GM18520 (cell line): ENCODE data around the gene ZC3H18.

Experiments used
- ATAC-seq: cut with Tn5 transposase; IDR thresholded peaks from one replicate; pipeline ENCODE4 v1.9.1; 2021; ENCODE audit not compliant: unreplicated experiment

ZC3H18 gene

DNA sequence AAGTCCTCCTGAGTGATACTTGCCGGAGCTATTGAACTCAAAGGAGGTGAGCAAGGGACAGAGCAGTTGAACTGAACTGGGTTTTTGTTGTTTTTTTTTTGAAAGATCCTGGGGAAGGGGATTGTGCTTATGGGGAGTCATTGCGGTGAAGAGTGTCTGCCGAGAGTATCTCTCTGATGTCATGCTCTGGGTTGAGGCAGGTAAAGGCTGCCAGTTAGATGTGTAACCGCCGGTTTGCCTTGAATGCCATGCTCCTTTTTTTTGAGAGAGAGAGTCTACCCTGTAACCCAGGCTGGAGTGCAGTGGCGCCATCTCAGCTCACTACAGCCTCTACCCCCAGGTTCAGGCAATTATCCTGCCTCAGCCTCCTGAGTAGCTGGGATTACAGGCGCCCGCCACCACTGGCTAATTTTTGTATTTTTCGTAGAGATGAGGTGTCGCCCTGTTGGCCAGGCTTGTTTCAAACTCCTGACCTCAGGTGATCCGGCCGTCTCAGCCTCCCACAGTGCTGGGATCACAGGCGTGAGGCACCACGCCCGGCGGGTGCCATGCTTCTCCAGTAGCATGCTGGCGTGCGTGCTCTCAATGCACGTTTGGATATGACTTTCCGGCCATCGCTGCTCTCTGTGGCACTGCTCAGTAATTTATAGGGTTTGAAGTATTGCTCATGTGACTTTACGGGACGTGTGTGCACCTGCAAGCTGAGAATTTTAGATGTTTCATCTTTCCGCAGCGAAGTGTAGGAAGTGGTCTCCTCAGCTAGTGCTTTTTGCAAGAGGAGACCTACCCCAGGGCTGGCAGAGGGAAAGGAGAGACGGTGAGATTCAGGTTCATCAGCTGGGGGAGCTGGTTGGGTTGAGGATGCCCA lies 8.5 kb downstream of the ZC3H18 start:
- no peak for ATAC-seq

DNA sequence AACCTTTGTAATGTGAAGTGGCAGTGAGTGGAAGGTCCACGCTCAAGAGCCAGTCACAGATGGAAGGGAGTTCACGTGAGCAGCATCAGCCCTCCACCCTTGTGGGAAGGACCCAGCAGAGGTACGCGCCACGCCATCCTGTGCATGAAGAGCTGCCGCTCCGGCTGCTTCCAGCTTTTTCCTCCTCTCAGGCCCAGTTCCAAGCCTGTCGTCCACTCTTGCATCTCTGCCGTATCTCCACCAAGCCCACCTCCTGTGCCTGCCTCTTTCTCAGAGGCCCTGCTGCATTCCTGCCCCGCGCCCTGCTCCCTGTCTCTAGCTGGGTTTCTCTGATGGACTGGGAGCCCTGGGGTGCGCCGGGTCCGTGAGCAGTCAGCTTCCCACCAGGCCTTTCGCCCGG lies 10.2 kb downstream of the ZC3H18 start:
- no peak for ATAC-seq

DNA sequence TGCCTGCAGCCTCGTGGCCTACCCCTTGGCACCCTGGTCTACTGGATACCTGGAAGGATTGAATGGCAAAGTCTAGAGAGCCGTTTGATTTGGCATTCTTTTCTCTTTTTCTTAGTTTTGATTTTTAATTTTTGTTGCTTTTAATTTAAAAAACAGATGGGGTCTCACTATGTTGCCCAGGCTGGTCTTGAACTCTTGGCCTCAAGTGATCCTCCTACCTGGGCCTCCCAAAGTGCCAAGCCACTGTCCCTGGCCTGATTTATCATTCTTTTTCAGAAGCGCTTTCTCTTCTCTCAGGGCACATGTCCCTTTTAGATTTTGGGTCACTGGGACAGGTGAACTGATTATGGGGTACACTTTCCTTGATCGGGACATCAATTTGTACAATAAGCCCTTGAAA lies 10.8 kb downstream of the ZC3H18 start:
- ATAC-seq: no peak

DNA sequence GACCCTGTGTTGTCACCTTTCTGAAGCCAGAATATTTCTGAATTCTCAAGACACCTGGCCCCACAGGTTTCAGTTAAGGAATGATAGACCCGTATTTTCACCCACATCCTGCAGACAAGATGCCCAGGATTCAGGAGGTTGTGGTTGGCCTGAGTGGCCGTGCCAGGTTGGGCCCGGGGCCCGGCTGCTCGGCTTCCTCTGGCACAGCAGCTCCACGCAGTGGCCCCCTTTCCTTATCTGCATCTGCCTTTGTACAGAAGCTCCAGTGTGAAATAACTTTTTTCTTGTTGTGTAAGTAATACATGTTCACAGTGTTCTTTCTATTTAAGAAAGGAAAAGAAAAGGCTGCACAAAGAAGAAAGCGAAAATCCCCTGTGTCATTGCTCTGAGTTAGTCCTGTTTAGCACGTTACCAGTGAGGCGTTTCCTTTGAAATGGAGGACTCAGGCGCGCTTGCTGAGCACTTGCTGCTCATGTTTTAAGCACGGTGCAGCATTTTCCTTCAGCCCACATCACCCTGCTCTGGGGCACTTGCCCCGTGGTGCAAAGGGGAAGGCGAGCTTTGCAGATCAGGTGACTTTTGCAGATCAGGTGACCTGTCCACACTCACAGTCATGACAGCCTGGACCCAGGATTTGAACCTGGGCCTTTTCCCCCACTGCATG lies 12.8 kb downstream of the ZC3H18 start:
- ATAC-seq: no peak

DNA sequence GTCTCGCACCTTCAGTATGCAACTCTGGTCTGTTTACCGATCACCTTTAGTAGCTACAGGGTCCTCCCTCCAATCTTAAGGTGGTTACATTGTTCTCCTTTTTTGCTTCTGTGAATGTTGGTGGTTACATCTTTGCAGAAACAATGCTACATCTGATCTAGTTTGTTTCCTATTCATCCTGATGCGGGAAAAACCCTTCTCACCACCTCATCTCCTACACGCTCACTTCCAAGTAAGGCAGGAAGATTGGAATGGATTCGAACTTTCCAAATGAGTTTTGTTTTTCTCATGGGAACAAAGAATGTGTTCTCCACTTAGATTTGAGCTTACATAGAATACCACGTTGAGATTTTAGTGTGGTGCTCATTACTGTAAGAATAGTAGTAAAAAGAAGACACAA lies 14.5 kb downstream of the ZC3H18 start:
- no peak for ATAC-seq

DNA sequence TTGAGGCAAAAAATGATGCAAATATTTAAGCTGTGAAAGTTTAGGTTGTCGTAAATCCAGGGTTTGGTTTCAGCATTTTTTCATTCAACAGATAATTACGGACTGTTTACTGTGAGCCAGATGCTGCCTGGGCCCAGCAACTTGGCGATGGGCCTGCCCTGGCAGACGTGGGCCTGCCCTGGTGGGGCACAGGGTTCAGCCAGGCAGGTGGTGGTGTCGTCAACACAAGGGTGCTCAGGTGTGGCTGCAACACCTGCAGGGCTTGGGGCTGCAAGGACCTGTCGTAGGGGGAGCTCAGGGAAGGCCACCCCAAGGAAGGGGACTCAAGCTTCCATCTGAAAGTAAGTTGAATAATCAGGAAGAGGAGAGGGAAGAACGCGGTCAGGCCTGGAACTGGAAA lies 15.1 kb downstream of the ZC3H18 start:
- ATAC-seq: no peak

DNA sequence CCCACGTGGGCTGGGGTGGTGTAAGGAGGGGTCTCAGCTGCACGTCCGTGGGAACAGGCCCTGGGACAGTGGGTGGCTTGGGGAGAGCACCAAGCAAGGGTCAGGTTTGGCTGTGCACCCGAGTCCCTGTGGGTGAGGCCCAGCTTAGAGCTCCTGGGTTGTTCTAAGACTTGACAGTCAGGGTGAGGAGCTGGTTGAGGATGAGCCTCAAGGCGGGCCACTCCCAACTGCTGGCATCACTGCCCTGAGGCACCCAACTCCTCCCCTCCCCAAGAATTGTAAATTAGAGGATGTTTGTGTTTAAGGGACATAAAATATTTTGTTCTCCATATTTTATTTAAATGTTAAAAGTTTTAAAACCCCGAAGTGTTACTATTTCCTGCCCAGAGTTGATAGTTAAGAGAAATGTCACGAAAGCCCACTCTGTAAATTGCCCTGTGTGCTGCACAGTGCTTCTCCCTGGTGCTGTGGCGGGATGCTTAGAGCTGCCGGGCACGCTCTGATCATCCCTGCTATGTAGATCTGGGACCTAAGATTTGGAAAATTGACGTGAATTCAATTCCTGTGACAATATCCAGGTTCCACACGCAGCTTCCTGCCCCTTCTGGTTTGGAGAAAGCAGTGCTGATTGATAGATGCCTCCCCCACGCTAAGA lies 15.9 kb downstream of the ZC3H18 start:
- ATAC-seq: no peak

DNA sequence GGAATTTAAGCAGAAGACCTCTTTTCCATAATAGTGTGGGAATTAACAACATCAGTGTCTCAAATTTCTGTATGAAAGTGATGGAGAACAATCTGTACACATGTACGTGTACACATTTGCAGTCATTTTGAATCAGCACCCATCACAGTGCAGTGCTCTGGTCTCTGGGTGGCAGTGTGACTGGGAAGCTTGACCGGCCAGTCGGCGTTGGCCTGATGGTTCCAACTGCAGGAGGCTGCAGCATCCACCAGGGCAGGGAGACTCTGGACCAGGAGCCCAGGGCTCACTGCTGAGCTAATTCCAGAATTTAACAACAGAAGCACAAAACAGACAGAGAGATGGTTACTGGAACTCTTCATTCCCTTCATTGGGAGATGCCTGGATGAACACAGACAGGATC lies 17.9 kb downstream of the ZC3H18 start:
- no peak for ATAC-seq

DNA sequence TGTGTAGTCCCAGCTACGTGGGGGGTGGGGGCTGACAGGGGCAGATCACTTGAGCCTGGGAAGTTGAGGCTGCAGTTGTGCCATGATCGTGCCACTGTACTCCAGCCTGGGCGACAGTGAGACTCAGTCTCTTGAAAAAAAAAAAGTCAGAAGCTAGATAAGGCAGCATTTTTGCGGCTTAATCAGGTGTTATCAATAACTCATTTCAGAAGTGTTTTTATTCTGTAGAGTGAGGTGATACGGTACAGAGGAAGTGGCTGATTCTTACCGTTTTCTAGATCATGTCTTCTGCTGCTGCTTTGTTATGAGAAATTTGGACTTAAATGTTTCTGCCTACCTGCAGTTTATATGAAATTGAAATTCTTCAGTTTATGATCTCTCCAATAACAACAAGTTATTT lies 18.6 kb downstream of the ZC3H18 start:
- no peak for ATAC-seq

DNA sequence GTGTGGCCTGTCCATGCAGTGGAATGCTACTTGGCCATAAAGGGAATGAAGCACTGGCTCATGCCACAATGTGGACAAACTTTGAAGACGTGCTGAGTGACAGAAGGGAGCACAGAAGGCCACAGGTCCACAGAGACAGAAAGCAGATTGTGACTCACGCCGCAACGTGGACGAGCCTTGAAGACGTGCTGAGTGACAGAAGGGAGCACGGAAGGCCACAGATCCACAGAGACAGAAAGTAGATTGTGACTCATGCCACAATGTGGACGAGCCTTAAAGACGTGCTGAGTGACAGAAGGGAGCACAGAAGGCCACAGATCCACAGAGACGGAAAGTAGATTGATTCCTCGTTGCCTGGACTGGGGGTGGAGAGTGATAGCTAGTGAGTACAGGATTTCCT lies 19.2 kb downstream of the ZC3H18 start:
- ATAC-seq: no peak

DNA sequence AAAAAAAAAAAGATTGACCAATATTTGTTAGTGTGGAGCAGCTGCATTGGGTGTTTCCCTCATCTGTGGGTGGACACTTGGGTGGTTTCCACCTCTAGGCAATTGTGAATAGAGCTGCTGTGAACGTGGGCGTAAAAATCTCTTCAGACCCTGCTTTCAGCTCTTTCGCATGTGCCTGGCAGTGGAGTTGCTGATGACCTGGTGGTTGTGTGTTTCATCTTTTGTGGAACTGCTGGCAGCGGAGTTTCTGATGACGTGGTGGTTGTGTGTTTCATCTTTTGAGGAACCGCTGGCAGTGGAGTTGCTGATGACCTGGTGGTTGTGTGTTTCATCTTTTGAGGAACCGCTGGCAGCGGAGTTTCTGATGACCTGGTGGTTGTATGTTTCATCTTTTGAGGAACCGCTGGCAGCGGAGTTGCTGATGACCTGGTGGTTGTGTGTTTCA lies 21.4 kb downstream of the ZC3H18 start:
- no peak for ATAC-seq

DNA sequence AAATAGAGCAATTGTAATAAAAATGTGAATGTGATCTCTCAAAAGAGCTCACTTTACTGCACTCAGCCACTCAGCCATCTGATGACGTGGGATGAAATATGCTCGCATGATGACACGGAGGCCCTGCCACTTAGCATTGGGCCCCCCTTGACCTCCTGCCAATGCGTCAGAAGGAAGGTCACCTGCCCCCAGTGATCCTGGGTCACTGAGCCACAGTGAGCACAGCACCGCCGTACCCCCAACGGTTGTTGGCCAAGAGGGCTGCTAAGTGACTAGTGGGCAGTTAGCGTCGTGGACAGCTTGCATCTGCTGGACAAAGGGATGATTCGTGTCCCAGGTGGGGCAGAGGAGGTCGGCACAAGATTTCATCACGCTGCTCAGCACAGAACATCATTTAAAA lies 22.9 kb downstream of the ZC3H18 start:
- ATAC-seq: no peak

DNA sequence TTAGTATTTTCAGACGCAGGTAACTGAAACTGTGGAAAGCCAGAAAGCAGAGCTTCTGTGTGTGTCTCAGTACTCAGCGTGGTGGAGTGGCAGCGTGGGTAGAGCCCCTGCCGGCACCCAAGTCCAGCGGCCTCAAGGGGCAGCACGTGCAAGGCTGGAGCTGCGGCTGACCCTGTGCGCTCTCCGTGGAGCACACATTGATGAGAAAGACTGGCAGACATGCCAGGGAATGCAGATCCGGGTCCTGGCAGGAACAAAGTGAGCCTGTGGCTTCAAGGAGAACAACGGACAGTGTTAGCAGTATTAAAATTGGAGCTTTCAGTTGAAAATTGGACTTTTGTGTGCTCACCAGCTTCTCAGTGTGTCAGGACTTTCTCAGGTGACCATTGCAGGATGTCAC lies 23.3 kb downstream of the ZC3H18 start:
- no peak for ATAC-seq

DNA sequence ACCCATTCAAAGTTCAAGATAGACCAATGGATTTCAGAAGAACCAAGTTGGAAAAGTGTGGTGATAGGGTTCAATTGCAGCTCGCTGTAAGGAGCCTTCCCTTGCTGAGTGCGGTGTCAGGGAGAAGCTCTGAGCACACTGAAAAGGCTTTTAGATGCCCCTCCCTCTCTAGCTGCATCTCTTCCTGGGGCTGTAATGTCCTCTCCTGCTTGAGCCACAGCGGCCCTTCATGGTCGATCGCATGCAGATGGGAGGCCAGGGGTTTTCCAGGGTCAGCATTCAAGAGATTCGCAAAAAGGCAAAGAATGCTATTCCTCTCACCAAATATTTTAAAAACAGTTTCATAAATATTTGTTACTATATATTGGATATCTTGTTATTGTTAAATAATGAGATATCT lies 23.7 kb downstream of the ZC3H18 start:
- no peak for ATAC-seq

DNA sequence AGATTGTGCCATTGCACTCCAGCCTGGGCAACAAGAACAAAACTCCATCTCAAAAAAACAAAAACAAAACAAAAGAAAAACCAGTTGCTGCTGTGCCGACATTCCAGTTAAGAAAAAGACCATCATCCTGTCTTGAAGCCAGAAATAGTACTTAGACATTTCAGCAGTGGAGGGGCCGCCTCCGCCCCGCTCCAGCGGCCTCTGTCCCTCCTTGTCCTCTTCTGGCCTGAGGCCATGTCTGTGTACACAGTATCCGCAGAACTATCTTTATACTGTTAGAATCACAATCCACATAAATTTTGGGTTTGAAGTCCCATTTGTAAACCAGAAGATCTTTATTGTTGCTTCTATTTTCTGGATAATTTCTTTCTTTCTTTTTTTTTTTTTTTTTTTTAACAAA lies 24.9 kb downstream of the ZC3H18 start:
- no peak for ATAC-seq

DNA sequence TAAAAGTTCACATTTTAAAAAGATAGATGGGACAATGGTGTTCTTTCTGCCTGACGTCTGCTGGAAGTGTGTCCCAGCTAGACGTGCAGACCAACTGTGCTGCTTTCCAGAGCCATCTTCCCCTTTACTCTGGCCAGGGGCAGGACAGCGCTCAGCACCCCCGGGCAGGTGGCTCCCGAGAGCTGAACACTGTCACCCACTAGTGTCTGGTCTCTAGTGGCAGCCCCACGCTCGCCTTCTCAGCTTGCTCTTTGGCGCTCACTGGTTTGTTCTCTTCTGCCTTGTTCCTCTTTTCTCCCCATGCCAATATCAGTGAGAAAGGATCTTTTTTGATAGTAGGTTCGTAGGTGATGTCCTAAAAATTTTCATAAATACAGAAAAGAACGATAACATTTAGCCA lies 25.7 kb downstream of the ZC3H18 start:
- ATAC-seq: no peak

DNA sequence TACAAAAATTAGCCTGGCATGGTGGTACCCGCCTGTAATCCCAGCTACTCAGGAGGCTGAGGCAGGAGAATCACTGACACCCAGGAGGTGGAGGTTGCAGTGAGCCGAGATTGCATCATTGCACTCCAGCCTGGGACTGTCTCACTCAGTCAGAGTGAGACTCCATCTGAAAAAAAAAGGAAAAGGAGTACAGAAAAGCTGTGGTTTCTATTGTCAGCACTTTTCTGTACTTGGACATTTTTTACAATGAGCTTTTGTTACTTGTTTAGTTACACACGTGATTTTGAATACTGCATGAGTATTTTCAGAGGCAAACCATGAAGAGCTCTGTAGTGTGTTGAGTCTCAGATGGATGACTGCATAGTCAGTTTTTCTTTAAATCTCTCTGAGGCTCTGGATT lies 26.3 kb downstream of the ZC3H18 start:
- no peak for ATAC-seq

DNA sequence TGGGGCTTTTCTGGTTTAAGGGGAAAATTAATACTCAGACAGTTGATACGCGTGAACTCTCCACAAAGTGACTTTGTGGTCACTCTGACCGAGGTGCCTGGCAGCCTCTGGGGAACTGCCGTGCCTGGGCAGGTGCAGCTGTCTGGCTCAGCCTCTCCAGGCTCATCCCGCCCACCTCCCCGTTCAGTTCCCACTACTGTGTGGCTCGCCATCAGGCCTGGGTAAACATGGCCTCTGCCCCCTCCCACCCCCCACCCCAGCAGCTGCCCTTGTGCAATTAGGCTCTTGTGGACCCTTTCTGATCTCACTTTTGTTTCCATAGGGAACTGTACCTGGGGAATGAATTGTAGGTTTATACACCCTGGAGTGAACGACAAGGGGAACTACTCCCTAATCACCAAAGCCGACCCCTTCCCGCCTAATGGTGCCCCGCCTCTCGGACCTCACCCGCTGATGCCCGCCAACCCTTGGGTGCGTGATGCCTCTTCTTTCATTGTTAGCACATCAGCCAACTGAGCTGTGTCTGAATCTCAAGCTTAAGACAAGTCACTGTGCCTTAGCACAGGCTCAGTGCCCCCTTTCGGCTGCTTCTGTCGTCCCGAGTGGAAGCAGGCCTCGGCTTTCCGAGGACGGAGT lies 27.8 kb downstream of the ZC3H18 start:
- ATAC-seq: no peak

DNA sequence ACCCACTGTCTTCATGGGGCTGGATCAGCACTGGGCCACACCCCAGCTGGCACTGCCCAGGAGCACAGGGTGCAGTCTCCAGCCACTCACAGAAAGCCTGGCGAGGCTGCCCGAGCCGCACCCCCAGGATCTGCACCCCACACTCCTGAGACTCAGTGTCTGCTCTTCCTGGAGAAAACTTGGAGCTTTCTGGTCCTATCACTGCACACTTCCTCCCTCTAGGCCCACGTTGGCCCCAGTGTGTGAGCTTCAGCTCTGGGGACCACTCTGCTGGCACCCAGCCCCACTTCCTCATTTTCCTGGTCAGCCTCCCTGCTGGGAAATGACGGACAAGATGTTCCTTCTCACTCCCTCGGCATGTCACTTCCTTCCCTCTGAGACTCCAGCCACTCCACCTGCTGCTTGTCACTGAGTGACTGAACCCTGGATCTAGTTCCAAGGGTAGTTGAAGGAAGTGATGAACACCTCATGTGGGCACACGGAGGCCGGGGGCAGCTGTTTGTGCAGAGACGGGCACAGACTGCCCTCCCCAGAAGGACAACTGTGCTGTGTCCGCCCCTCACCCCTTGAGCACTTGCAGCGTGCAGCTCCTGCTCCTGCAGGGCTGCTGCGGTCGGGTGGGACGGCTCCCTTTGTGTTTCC lies 29.0 kb downstream of the ZC3H18 start:
- ATAC-seq: no peak

DNA sequence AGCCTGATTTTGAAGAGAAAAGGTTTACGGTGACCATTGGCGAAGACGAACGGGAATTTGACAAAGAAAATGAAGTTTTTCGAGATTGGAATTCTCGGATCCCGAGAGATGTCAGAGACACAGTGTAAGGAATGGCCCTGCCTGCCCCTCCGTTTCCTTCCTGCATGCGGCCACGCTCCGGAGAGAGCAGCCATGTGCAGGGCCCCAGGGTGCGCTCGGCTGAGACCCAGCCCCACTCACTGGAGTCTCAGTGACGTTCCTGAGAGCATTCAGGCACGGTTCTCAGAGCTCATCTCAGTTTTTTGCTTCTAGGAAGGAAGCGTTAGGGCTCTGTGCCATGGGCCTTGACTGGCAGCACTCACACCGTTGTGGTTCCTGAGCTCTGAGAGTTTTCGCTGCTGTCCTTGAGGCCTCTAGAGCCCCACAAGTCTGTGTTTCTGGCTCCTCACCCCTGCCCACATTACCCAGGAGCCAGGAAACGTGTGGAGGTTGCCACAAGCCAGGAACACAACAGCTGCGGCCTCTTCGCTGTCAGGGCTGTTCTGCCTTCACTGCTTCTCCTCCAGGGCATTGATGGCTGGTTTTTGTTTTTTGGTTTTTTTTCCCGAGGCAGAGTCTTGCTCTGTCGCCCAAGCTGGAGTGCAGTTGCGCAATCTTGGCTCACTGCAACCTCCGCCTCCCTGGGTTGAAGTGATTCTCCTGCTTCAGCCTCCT lies 29.8 kb downstream of the ZC3H18 start:
- ATAC-seq: no peak

DNA sequence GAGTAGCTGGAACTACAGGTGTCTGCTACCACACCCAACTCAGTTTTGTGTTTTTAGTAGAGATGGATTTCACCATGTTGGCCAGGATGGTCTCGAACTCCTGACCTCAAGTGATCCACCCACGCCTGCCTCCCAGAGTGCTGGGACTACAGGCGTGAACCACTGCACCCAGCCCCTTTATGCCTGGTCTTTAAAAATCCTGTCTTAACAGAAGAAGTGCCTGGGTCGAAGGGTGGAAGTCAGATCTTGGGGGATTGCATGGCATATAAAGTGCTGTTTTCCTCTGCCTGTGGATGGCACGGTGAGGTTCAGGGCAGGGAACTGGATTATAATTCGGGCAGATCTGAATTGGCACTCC lies 30.3 kb downstream of the ZC3H18 start:
- ATAC-seq: no peak
